ENCODE results near the gene CELF4.

- no peak for TF ChIP-seq CTCF (IDR thresholded peaks at IDR 0.05)
- TF ChIP-seq POLR2A (IDR thresholded peaks at IDR 0.05): no peak
- TF ChIP-seq POLR2AphosphoS5 (IDR thresholded peaks at IDR 0.05): no peak
Measured at GRCh38 chr18:37434161-37434860, 131.3 kb downstream of the CELF4 start.

Measured in breast epithelium (tissue), 3 donors.